H9 (cell line): Measurements from ENCODE around the gene TMEM271. TPM values are rescaled to one million over a fixed set of nuclear protein-coding genes. Genes with fewer than 3 reads are reported as not detected.

Experiments used
- DNase-seq: peaks from one replicate; pipeline ENCODE4 v3.0.0-alpha.2; 2017
- H2AFZ ChIP-seq: one replicate; pipeline ENCODE4 v1.6.1; 2013; ENCODE audit warnings: mild to moderate bottlenecking, low read length, control low read depth, moderate library complexity
- H2AK5ac ChIP-seq: 2 replicates; pipeline ENCODE4 v1.6.1; 2013; ENCODE audit warnings: low read length, control low read depth, mixed read lengths; ENCODE audit not compliant: insufficient read length
- H2BK120ac ChIP-seq: one replicate; pipeline ENCODE4 v1.6.1; 2013; ENCODE audit warnings: low read depth, mild to moderate bottlenecking, low read length, control low read depth, inconsistent platforms; ENCODE audit not compliant: poor library complexity, severe bottlenecking
- H2BK12ac ChIP-seq: 2 replicates; pipeline ENCODE4 v1.6.1; 2013; ENCODE audit warnings: low read length, control low read depth, mixed read lengths, low read depth; ENCODE audit not compliant: insufficient read length
- H2BK15ac ChIP-seq: 2 replicates; pipeline ENCODE4 v1.6.1; 2013; ENCODE audit warnings: low read depth, low read length, control low read depth
- H2BK20ac ChIP-seq: one replicate; pipeline ENCODE4 v1.6.1; 2013; ENCODE audit warnings: low read depth, mild to moderate bottlenecking, low read length, control low read depth, inconsistent platforms; ENCODE audit not compliant: poor library complexity, severe bottlenecking
- H2BK5ac ChIP-seq: 2 replicates; pipeline ENCODE4 v1.6.1; 2013; ENCODE audit warnings: low read length, control low read depth, mixed read lengths; ENCODE audit not compliant: insufficient read length
- H3K14ac ChIP-seq: 2 replicates; pipeline ENCODE4 v1.6.1; 2013; ENCODE audit warnings: low read length, control low read depth; ENCODE audit not compliant: insufficient read depth
- H3K18ac ChIP-seq: 2 replicates; pipeline ENCODE4 v1.6.1; 2013; ENCODE audit warnings: low read depth, mild to moderate bottlenecking, mixed read lengths, low read length, control low read depth; ENCODE audit not compliant: insufficient read length
- H3K23ac ChIP-seq: 2 replicates; pipeline ENCODE4 v1.6.1; 2013; ENCODE audit warnings: low read length, control low read depth, mixed read lengths, low read depth; ENCODE audit not compliant: insufficient read length
- H3K23me2 ChIP-seq: 2 replicates; pipeline ENCODE4 v1.6.1; 2013; ENCODE audit warnings: low read depth, mild to moderate bottlenecking, mixed read lengths, low read length, control low read depth; ENCODE audit not compliant: insufficient read length, poor library complexity, severe bottlenecking
- H3K27ac ChIP-seq: 2 replicates; pipeline ENCODE4 v1.5.1; 2013; ENCODE audit warnings: low read length, control low read depth, mixed read lengths, low read depth; ENCODE audit not compliant: insufficient read length
- H3K27me3 ChIP-seq: 2 replicates; pipeline ENCODE4 v1.6.1; 2013; ENCODE audit warnings: low read length, control low read depth, inconsistent platforms; ENCODE audit not compliant: insufficient read depth
- H3K4ac ChIP-seq: 2 replicates; pipeline ENCODE4 v1.6.1; 2013; ENCODE audit warnings: low read depth, mild to moderate bottlenecking, control low read depth, inconsistent platforms, low read length, moderate library complexity
- H3K4me1 ChIP-seq: 2 replicates; pipeline ENCODE4 v1.6.1; 2013; ENCODE audit warnings: low read length, control low read depth, inconsistent platforms; ENCODE audit not compliant: insufficient read depth
- H3K4me2 ChIP-seq: 2 replicates; pipeline ENCODE4 v1.6.1; 2013; ENCODE audit warnings: low read length, control low read depth, mixed read lengths; ENCODE audit not compliant: insufficient read length, insufficient read depth
- H3K56ac ChIP-seq: 2 replicates; pipeline ENCODE4 v1.6.1; 2013; ENCODE audit warnings: low read depth, mild to moderate bottlenecking, mixed read lengths, low read length, control low read depth; ENCODE audit not compliant: insufficient read length
- H3K79me1 ChIP-seq: 2 replicates; pipeline ENCODE4 v1.6.1; 2013; ENCODE audit warnings: low read depth, mild to moderate bottlenecking, moderate library complexity, low read length, control low read depth, inconsistent platforms; ENCODE audit not compliant: insufficient read depth, poor library complexity, severe bottlenecking
- H3K79me2 ChIP-seq: 2 replicates; pipeline ENCODE4 v1.6.1; 2013; ENCODE audit warnings: low read length, control low read depth, inconsistent platforms; ENCODE audit not compliant: insufficient read depth
- H3K9ac ChIP-seq: 2 replicates; pipeline ENCODE4 v1.6.1; 2013; ENCODE audit warnings: low read length, control low read depth, mixed read lengths; ENCODE audit not compliant: insufficient read length; ENCODE audit errors: extremely low read depth
- H3K9me3 ChIP-seq: one replicate; pipeline ENCODE4 v1.6.1; 2013; ENCODE audit warnings: low read depth, low read length, inconsistent platforms; ENCODE audit not compliant: control insufficient read depth
- H3T11ph ChIP-seq: one replicate; pipeline ENCODE4 v1.6.1; 2013; ENCODE audit warnings: mild to moderate bottlenecking, low read length, control low read depth, inconsistent platforms
- H4K20me1 ChIP-seq: one replicate; pipeline ENCODE4 v1.6.1; 2013; ENCODE audit not compliant: control insufficient read depth, insufficient read length, insufficient read depth
- H4K5ac ChIP-seq: 2 replicates; pipeline ENCODE4 v1.6.1; 2013; ENCODE audit warnings: low read depth, mild to moderate bottlenecking, mixed read lengths, low read length, control low read depth; ENCODE audit not compliant: insufficient read length
- H4K8ac ChIP-seq: replicated peaks from 2 replicates; pipeline ENCODE4 v1.6.1; 2013; ENCODE audit warnings: low read length, control low read depth, mixed read lengths, low read depth; ENCODE audit not compliant: insufficient read length
- H4K91ac ChIP-seq: 2 replicates; pipeline ENCODE4 v1.6.1; 2013; ENCODE audit warnings: low read depth, mild to moderate bottlenecking, moderate library complexity, mixed read lengths, low read length, control low read depth; ENCODE audit not compliant: insufficient read length
- H3K27ac Mint-ChIP-seq, 3 experiments: 2 replicates in 2 of 3; 3 replicates in 1 of 3; pipeline ENCODE4 v1.8.0; 2020 to 2021; ENCODE audit warnings: mixed read lengths in 3 of 3, mild to moderate bottlenecking in 1 of 3, moderate library complexity in 1 of 3
- H3K27me3 Mint-ChIP-seq: 2 replicates; pipeline ENCODE4 v1.8.0; 2021; ENCODE audit warnings: low read depth, mild to moderate bottlenecking, moderate library complexity, mixed read lengths
- H3K36me3 Mint-ChIP-seq, 3 experiments: 2 replicates in 2 of 3; 3 replicates in 1 of 3; pipeline ENCODE4 v1.8.0; 2020 to 2021; ENCODE audit warnings: low read depth in 3 of 3, mixed read lengths in 3 of 3; ENCODE audit not compliant: insufficient read depth in 1 of 3
- H3K4me1 Mint-ChIP-seq, 2 experiments: 2 replicates each; pipeline ENCODE4 v1.8.0; 2020; ENCODE audit warnings: mixed read lengths in 2 of 2
- H3K4me3 Mint-ChIP-seq, 2 experiments: 2 replicates in 1 of 2; 3 replicates in 1 of 2; pipeline ENCODE4 v1.8.0; 2020 to 2021; ENCODE audit warnings: mild to moderate bottlenecking in 2 of 2, mixed read lengths in 2 of 2, moderate library complexity in 1 of 2
- H3K9me3 Mint-ChIP-seq, 2 experiments: 2 replicates in 1 of 2; 3 replicates in 1 of 2; pipeline ENCODE4 v1.8.0; 2020; ENCODE audit warnings: mild to moderate bottlenecking in 2 of 2, mixed read lengths in 2 of 2, moderate library complexity in 1 of 2
- WGBS: extraction: QIAGEN DNeasy Blood & Tissue Kit; methylation state at CpG from one replicate; pipeline ENCODE4 v1.1.7; 2013; ENCODE audit warnings: missing lambda C conversion rate, low lambda C conversion rate, mixed read lengths; ENCODE audit not compliant: insufficient read length; ENCODE audit errors: extremely low coverage; 5-methylcytosine and 5-hydroxymethylcytosine counted together
- total RNA-seq: library from RNA; stranded (reverse); gene quantifications from 2 replicates; pipeline ENCODE4 v1.2.1, GENCODE V29; 2021
- TF ChIP-seq, protein P1 (sequence below): fragments of 200-600 bp; sonication (generic); conservative IDR thresholded peaks from 3 replicates; pipeline ENCODE4 v1.8.0; 2021; ENCODE audit warnings: antibody characterized with exemption, mild to moderate bottlenecking

Gene TMEM271
- total RNA-seq, 1 experiment from 2014 or later = 0.09 TPM

DNA sequence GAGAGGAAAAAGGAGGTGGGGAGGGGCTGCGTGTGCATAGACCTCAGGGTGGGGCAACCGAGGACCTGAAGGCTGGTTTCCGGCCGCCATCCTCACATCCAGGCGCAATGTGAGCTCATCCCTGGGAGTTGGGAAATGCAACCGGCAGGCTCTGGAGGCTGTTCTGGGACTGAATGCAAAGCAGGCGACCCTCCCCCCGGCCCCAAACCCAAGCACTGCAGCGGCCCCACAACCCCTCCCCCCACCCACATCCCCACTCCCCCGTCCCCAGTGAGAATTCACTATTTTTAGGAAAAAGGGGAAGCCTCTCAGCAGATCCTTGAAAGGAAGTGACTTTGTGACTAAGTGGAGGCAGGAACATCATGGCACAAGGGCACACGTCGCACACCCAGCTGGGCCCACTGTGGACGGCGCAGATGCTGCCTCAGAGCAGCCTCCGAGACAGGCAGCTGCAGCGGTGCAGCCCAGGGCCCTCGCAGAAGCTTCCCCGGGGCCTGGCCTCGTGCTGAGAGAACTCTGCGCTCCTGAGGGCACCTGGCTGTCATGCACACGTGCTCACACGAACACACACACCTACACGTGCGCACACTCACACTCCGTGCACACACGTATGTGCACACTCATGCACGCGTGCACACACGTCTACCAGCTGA lies 47.9 kb upstream of the TMEM271 start:
- Histone ChIP-seq H3K4me1 (no peaks in the 10 kb centered on the region; the same call in 1 of the 2 replicates), H2BK15ac (no peak overlapping the region), H2BK20ac (no peak overlapping the region), H3K27me3 (no peaks in the 10 kb centered on the region; the same call in 1 of the 2 replicates), H4K5ac (peak overlapping the region; percentile 44), H3K23ac (no peak overlapping the region), H2BK12ac (no peak overlapping the region), H2BK120ac (no peak overlapping the region), H3K79me2 (no peaks in the 10 kb centered on the region), H3K27ac (no peak overlapping the region), H3K9me3 (no peaks in the 10 kb centered on the region), H2AFZ (no peak overlapping the region), H3K79me1 (no peaks in the 10 kb centered on the region), H3T11ph (no peak overlapping the region), H2BK5ac (no peak overlapping the region), H3K23me2 (no peaks in the 10 kb centered on the region), H2AK5ac (no peak overlapping the region), H4K91ac (no peak overlapping the region), H3K4me2 (no peak overlapping the region), H3K9ac (no peak overlapping the region), H3K18ac (no peak overlapping the region), H3K56ac (no peak overlapping the region), H3K14ac (0 out of 2 replicates have a peak overlapping the region, but pooled peaks have one; percentile 53), H3K4ac (no peak overlapping the region), H4K8ac (no peak overlapping the region), H4K20me1 (no peaks in the 10 kb centered on the region)
- H3K9me3 Mint-ChIP-seq = no peaks in the 10 kb centered on the region; a peak in 1 of 5 replicates
- no peaks in the 10 kb centered on the region; a peak in 1 of 7 replicates for H3K36me3 Mint-ChIP-seq
- H3K4me1 Mint-ChIP-seq = peaks cover 9 to 20% of the 10 kb centered on the region in 2 experiments
- no peak overlapping the region for H3K4me3 Mint-ChIP-seq
- TF ChIP-seq, protein P1, sequence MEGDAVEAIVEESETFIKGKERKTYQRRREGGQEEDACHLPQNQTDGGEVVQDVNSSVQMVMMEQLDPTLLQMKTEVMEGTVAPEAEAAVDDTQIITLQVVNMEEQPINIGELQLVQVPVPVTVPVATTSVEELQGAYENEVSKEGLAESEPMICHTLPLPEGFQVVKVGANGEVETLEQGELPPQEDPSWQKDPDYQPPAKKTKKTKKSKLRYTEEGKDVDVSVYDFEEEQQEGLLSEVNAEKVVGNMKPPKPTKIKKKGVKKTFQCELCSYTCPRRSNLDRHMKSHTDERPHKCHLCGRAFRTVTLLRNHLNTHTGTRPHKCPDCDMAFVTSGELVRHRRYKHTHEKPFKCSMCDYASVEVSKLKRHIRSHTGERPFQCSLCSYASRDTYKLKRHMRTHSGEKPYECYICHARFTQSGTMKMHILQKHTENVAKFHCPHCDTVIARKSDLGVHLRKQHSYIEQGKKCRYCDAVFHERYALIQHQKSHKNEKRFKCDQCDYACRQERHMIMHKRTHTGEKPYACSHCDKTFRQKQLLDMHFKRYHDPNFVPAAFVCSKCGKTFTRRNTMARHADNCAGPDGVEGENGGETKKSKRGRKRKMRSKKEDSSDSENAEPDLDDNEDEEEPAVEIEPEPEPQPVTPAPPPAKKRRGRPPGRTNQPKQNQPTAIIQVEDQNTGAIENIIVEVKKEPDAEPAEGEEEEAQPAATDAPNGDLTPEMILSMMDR = no peak
- H3K27me3 Mint-ChIP-seq = peaks cover 32% of the 10 kb centered on the region
- DNase-seq = peak; percentile 25
- WGBS = no CpG with 5 or more reads among the region's 29 CpGs
- H3K27ac Mint-ChIP-seq = no peak overlapping the region
